HepG2 (cell line): ENCODE data around the gene IL6R. TPM values are rescaled to one million over a fixed set of nuclear protein-coding genes. Genes with fewer than 3 reads are reported as not detected.

Experiments
- ARNTL ChIP-seq: sonication (generic); formaldehyde crosslinking; IDR thresholded peaks from 2 replicates; pipeline ENCODE4 v1.4.0; 2020; ENCODE audit warnings: mild to moderate bottlenecking, missing genetic modification reagents
- ATF5 ChIP-seq: sonication (generic); formaldehyde crosslinking; IDR thresholded peaks from 2 replicates; pipeline ENCODE4 v1.4.0; 2020; ENCODE audit warnings: mild to moderate bottlenecking, low read depth, missing genetic modification reagents
- ATM ChIP-seq: fragments of 450-650 bp; IDR thresholded peaks from 2 replicates; pipeline ENCODE4 v1.7.1; 2017; ENCODE audit warnings: mild to moderate bottlenecking, borderline replicate concordance
- FOXP4 ChIP-seq: sonication (generic); formaldehyde crosslinking; IDR thresholded peaks from 2 replicates; pipeline ENCODE4 v1.4.0; 2020; ENCODE audit warnings: missing genetic modification reagents
- NR2F6 ChIP-seq, 2 experiments: IDR thresholded peaks; 2 replicates each; pipeline ENCODE4 v1.6.1; 2016; ENCODE audit warnings: antibody characterized with exemption in 1 of 2, mild to moderate bottlenecking in 1 of 2
- PAXIP1 ChIP-seq: sonication (generic); formaldehyde crosslinking; conservative IDR thresholded peaks from 2 replicates; pipeline ENCODE4 v1.4.0; 2020; ENCODE audit warnings: mild to moderate bottlenecking, missing genetic modification reagents, moderate library complexity
- PHF20 ChIP-seq: sonication (generic); formaldehyde crosslinking; IDR thresholded peaks from 2 replicates; pipeline ENCODE4 v1.5.0; 2020; ENCODE audit warnings: mild to moderate bottlenecking, missing genetic modification reagents
- SNAPC2 ChIP-seq: sonication (generic); formaldehyde crosslinking; IDR thresholded peaks from 2 replicates; pipeline ENCODE4 v1.8.1; 2022; ENCODE audit warnings: mild to moderate bottlenecking, missing genetic modification reagents
- THRA ChIP-seq: sonication (generic); formaldehyde crosslinking; IDR thresholded peaks from 2 replicates; pipeline ENCODE4 v1.4.0; 2020; ENCODE audit warnings: missing genetic modification reagents, borderline replicate concordance
- ZNF337 ChIP-seq: sonication (generic); formaldehyde crosslinking; IDR thresholded peaks from 2 replicates; pipeline ENCODE4 v1.5.1; 2020; ENCODE audit warnings: missing genetic modification reagents, low read depth, mild to moderate bottlenecking, borderline replicate concordance
- ZNF383 ChIP-seq: sonication (generic); formaldehyde crosslinking; IDR thresholded peaks from 2 replicates; pipeline ENCODE4 v1.4.0; 2020; ENCODE audit warnings: missing genetic modification reagents, mild to moderate bottlenecking, borderline replicate concordance
- polyA plus RNA-seq, 8 experiments: library from polyadenylated mRNA; depleted of rRNA in 3 of 8; stranded (reverse) in 7 of 8; unstranded in 1 of 8; fragments of >200 nt; fragmentation: Illumina TruSeq in 4 of 8; extraction: Trizol in 4 of 8; gene quantifications; 2 replicates each; pipeline versions ENCODE4 v1.2.1 to v1.2.3, GENCODE V29; 2011 to 2016; ENCODE audit warnings: low read depth in 4 of 8, missing spikeins in 1 of 8, mixed read lengths in 1 of 8; ENCODE audit not compliant: insufficient read depth in 1 of 8
- total RNA-seq, 5 experiments: library from RNA; depleted of rRNA; stranded (reverse); fragments of >200 nt; fragmentation: Illumina TruSeq; extraction: Trizol; gene quantifications; 2 replicates each; pipeline ENCODE4 v1.2.3, GENCODE V29; 2016; ENCODE audit warnings: low read depth in 1 of 5

IL6R gene
- total and polyA plus RNA-seq, 2 of the 13 experiments (the other 11 are each of a cell fraction or from before 2014, with no cell fraction given): 5.0 to 24.5 TPM

- TF ChIP-seq THRA (CRISPR knock-in tag) (0 out of 2 replicates have a peak, but pooled peaks have one; percentile 43), SNAPC2 (CRISPR knock-in tag) (0 out of 2 replicates have a peak, but pooled peaks have one; percentile 37), NR2F6 (IDR thresholded peaks at IDR 0.05) (no peak), NR2F6 (CRISPR knock-in tag; IDR thresholded peaks at IDR 0.05) (peak; percentile 75), ATF5 (CRISPR knock-in tag) (no peak), ARNTL (CRISPR knock-in tag) (peak; percentile 54; the same call in 1 of the 2 replicates), ZNF383 (CRISPR knock-in tag) (no peak), PHF20 (CRISPR knock-in tag) (no peak), ATM (no peak), ZNF337 (CRISPR knock-in tag) (no peak), PAXIP1 (CRISPR knock-in tag) (no peak; the same call in 1 of the 2 replicates), FOXP4 (CRISPR knock-in tag) (no peak)
- TF ChIP-seq, all 625 proteins: peak for 205
These were observed at the start of gene IL6R (continued) for GRCh38 chr1:154404984-154405746.
